K562 (cell line): ENCODE measurements around the gene GP1BA. TPM values are rescaled to one million over a fixed set of nuclear protein-coding genes. Genes with fewer than 3 reads are reported as not detected.
"Not testable (repeated sequence)": the region's sequence is repeated elsewhere in the genome, so short reads cannot be mapped to it uniquely, and the experiment has no call there.

Experiments used
- ATAC-seq: fragments of 200-7000 bp; cut with Tn5 transposase; 3 replicates; pipeline ENCODE4 v1.9.1; 2020; ENCODE audit warnings: moderate library complexity
- BruUV-seq: library from RNA; stranded (reverse); fragments of 400-500 nt; replicated peaks from 2 replicates; lab custom pipeline; 2021; lab: Mats Ljungman, UMichigan
- CTCF ChIA-PET: fragments of 300-600 bp; formaldehyde crosslinking; extraction: SDS; loops from one replicate; lab custom pipeline; 2021; ENCODE audit warnings: low intra/inter-chr PET ratio; lab: Yijun Ruan, JAX
- POLR2A ChIA-PET: fragments of 300-600, 350-650 bp; sonication (Branson Sonifier 250); formaldehyde crosslinking; extraction: SDS; loops from one replicate; lab custom pipeline; 2021; ENCODE audit warnings: antibody characterized with exemption, inconsistent platforms; lab: Yijun Ruan, JAX
- DNase-seq, 4 experiments: peaks; one replicate each; pipeline versions ENCODE4 v3.0.0 to v3.0.0-alpha.2; 2011 to 2018; ENCODE audit warnings: low spot score in 3 of 4, mixed read lengths in 3 of 4; ENCODE audit errors: extremely low read depth in 1 of 4
- FAIRE-seq: peaks from 2 replicates; lab custom pipeline; 2011; peaks lifted over from hg19 to GRCh38; lab: Jason Lieb, UNC
- H2AFZ ChIP-seq: 2 replicates; pipeline ENCODE4 v1.6.0; 2011; ENCODE audit warnings: low read depth, low read length, control low read depth, inconsistent platforms
- H3K27ac ChIP-seq: fragments of 200-600 bp; 3 replicates; pipeline ENCODE4 v1.8.0; 2011; ENCODE audit warnings: low read depth, mild to moderate bottlenecking, control low read depth, inconsistent platforms, low read length, moderate library complexity, mixed read lengths; ENCODE audit errors: extremely low read depth
- H3K27me3 ChIP-seq, 2 experiments: fragments of 300-600 bp in 1 of 2; 2 replicates in 1 of 2; 3 replicates in 1 of 2; pipeline versions ENCODE4 v1.6.0 to v1.8.0; 2011; ENCODE audit warnings: inconsistent platforms in 2 of 2, low read length in 2 of 2, mild to moderate bottlenecking in 1 of 2, mixed read lengths in 1 of 2, moderate library complexity in 1 of 2; ENCODE audit not compliant: control insufficient read depth in 2 of 2, insufficient read depth in 2 of 2
- H3K36me3 ChIP-seq: fragments of 300-600 bp; 3 replicates; pipeline ENCODE4 v1.8.0; 2011; ENCODE audit warnings: mild to moderate bottlenecking, low read length, inconsistent platforms; ENCODE audit not compliant: control insufficient read depth, insufficient read depth
- H3K4me1 ChIP-seq, 2 experiments: fragments of 200-600 bp in 1 of 2; replicated peaks in 1 of 2; 2 replicates in 1 of 2; 3 replicates in 1 of 2; pipeline versions ENCODE4 v1.5.1 to v1.8.0; 2011; ENCODE audit warnings: inconsistent platforms in 2 of 2, low read length in 2 of 2, mild to moderate bottlenecking in 1 of 2, mixed read lengths in 1 of 2, moderate library complexity in 1 of 2; ENCODE audit not compliant: control insufficient read depth in 2 of 2, insufficient read depth in 2 of 2
- H3K4me2 ChIP-seq: 2 replicates; pipeline ENCODE4 v1.6.1; 2011; ENCODE audit warnings: low read length, control low read depth, inconsistent platforms, mixed read lengths; ENCODE audit not compliant: insufficient read depth
- H3K4me3 ChIP-seq: fragments of 200-600 bp; sonication (generic), shearing (Covaris generic); 2 replicates; pipeline ENCODE4 v1.5.1; 2016; ENCODE audit warnings: control low read depth, inconsistent platforms
- H3K79me2 ChIP-seq: fragments of 200-600 bp; 3 replicates; pipeline ENCODE4 v1.8.0; 2011; ENCODE audit warnings: low read length, inconsistent platforms; ENCODE audit not compliant: control insufficient read depth, insufficient read depth
- H3K9ac ChIP-seq, 2 experiments: 2 replicates each; pipeline versions ENCODE4 v1.6.0 to v1.6.1; 2011; ENCODE audit warnings: low read depth in 2 of 2, low read length in 2 of 2, control low read depth in 1 of 2, inconsistent platforms in 1 of 2, mild to moderate bottlenecking in 1 of 2, mixed read lengths in 1 of 2; ENCODE audit not compliant: insufficient read depth in 1 of 2
- H3K9me1 ChIP-seq: one replicate; pipeline ENCODE4 v1.6.0; 2011; ENCODE audit warnings: inconsistent platforms, mild to moderate bottlenecking, low read length, moderate library complexity; ENCODE audit not compliant: control insufficient read depth, insufficient read depth
- H3K9me3 ChIP-seq: replicated peaks from 2 replicates; pipeline ENCODE4 v1.5.1; 2011; ENCODE audit warnings: low read depth, low read length, inconsistent platforms; ENCODE audit not compliant: control insufficient read depth, insufficient read depth
- H4K20me1 ChIP-seq: replicated peaks from 2 replicates; pipeline ENCODE4 v1.6.1; 2011; ENCODE audit warnings: low read length, inconsistent platforms, mixed read lengths; ENCODE audit not compliant: control insufficient read depth, insufficient read depth
- BDP1 ChIP-seq: IDR thresholded peaks from 3 replicates; pipeline ENCODE4 v1.6.1; 2011; ENCODE audit not compliant: insufficient read length, insufficient read depth
- BHLHE40 ChIP-seq: IDR thresholded peaks from 2 replicates; pipeline ENCODE4 v1.6.1; 2011; ENCODE audit warnings: low read length, improper control_type of control experiment
- NFYB ChIP-seq: IDR thresholded peaks from 2 replicates; pipeline ENCODE4 v1.6.1; 2011; ENCODE audit warnings: mild to moderate bottlenecking, moderate library complexity; ENCODE audit not compliant: insufficient read length; ENCODE audit errors: extremely low read depth
- SMARCA5 ChIP-seq: fragments of 450-650 bp; IDR thresholded peaks from 2 replicates; pipeline ENCODE4 v1.6.1; 2016
- WHSC1 ChIP-seq: IDR thresholded peaks from one replicate; pipeline ENCODE4 v1.6.1; 2012; ENCODE audit warnings: low read length, control low read depth, inconsistent platforms
- YBX1 ChIP-seq: fragments of 450-650 bp; IDR thresholded peaks from 2 replicates; pipeline ENCODE4 v1.7.1; 2016; ENCODE audit warnings: mild to moderate bottlenecking
- WGBS: fragments of 100-300 bp; shearing (Covaris generic); methylation state at CpG from one replicate; pipeline ENCODE4 v1.1.6; 2016; ENCODE audit warnings: low coverage, mixed read lengths; ENCODE audit not compliant: insufficient coverage; ENCODE audit errors: missing lambda C conversion rate; 5-methylcytosine and 5-hydroxymethylcytosine counted together
- in situ Hi-C: fragments of 300-500 bp; cut with MboI; formaldehyde crosslinking; loops from 4 replicates; pipeline ENCODE4 v1.15.0; 2018; ENCODE audit warnings: inconsistent platforms, mixed read lengths
- intact Hi-C: fragments of 100-400 bp; cut with micrococcal nuclease; formaldehyde crosslinking; loops from 2 replicates; pipeline ENCODE4 v1.14.2; 2022
- polyA plus RNA-seq, 8 experiments: library from polyadenylated mRNA; depleted of rRNA in 4 of 8; stranded (reverse) in 5 of 8; unstranded in 3 of 8; fragments of >200 nt; fragmentation: Nextera tagmentation in 2 of 8; fragmentation: Illumina TruSeq in 1 of 8; extraction: Ambion mirVana in 2 of 8; extraction: Trizol in 1 of 8; gene quantifications; 2 replicates each; pipeline versions ENCODE4 v1.2.1 to v1.2.3, GENCODE V29; 2011 to 2014; ENCODE audit warnings: inconsistent platforms in 1 of 8, missing spikeins in 1 of 8
- total RNA-seq, 7 experiments: library from RNA; depleted of rRNA in 6 of 7; stranded (reverse); fragments of >200 nt in 6 of 7; fragmentation: Illumina TruSeq in 2 of 7; extraction: Trizol in 2 of 7; gene quantifications; 2 replicates each; pipeline versions ENCODE4 v1.2.1 to v1.2.3, GENCODE V29; 2011 to 2021; ENCODE audit warnings: low replicate concordance in 1 of 7
- TF ChIP-seq, protein P1 (sequence below), 2 experiments: fragments of 450-650 bp in 1 of 2; IDR thresholded peaks; 2 replicates each; pipeline ENCODE4 v1.6.1; 2011 to 2017; ENCODE audit warnings: low read depth in 2 of 2, antibody characterized with exemption in 1 of 2, borderline replicate concordance in 1 of 2, low read length in 1 of 2, mild to moderate bottlenecking in 1 of 2, mixed read lengths in 1 of 2; ENCODE audit not compliant: control insufficient read depth in 1 of 2

Gene GP1BA
- total and polyA plus RNA-seq, 9 of the 15 experiments (the other 6 are each of a cell fraction or from before 2014, with no cell fraction given): 0.01 TPM; not detected in 8

DNA sequence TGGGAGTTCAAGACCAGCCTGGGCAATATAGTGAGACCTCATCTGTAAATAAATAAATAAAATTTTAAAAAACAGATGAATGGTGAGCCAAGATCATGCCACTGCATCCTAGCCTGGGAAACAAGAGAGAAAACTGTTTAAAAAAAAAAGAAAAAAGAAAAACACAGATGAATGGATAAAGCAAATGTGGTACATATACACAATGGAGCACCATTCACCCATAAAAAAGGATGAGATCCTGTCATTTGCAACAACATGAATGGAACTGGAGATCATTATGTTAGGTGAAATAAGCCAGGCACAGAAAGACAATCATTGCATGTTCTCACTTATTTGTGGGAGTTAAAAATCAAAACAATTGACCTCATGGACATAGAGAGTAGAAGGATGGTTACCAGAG lies 25.4 kb upstream of the GP1BA start:
- H3K36me3 ChIP-seq, H3K27me3 ChIP-seq, POLR2A ChIA-PET, in situ Hi-C loops, H3K9ac ChIP-seq, H3K9me3 ChIP-seq, ATAC-seq, H3K4me3 ChIP-seq, CTCF ChIA-PET, H3K4me2 ChIP-seq, H3K27ac ChIP-seq, H4K20me1 ChIP-seq, H2AFZ ChIP-seq, BruUV-seq, DNase-seq, H3K9me1 ChIP-seq, FAIRE-seq, H3K79me2 ChIP-seq: not testable (repeated sequence)
- peaks cover 17 to 29% of the 10 kb centered on the region in 2 experiments for H3K4me1 ChIP-seq
- intact Hi-C loops: loop anchor here (10.0 kb wide), 1 partner anchor 58 kb away; the partner anchor contains the start of gene SPAG7

DNA sequence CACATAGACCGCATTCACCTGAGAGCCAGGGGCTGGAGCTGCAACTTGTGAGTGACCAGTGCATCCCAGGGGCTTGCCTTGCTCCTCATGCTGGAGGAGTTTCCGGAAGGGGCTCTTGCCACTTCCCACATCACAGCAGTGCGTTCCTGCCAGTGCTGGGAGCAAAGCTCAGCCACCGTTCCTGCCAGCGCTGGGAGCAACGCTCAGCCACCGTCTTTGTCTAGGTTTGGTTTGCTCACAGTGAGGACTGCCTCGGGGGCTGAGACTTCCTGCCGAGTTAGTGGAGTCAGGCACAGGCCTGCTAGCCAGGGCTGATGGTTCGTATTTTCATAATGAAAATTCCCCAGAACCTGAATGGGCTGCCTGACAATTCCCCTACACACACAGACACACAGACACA lies 23.8 kb upstream of the GP1BA start:
- H4K20me1 ChIP-seq: no peaks in the 10 kb centered on the region
- H3K9me3 ChIP-seq: no peaks in the 10 kb centered on the region
- CTCF ChIA-PET: no interaction called here
- TF ChIP-seq, protein P1, sequence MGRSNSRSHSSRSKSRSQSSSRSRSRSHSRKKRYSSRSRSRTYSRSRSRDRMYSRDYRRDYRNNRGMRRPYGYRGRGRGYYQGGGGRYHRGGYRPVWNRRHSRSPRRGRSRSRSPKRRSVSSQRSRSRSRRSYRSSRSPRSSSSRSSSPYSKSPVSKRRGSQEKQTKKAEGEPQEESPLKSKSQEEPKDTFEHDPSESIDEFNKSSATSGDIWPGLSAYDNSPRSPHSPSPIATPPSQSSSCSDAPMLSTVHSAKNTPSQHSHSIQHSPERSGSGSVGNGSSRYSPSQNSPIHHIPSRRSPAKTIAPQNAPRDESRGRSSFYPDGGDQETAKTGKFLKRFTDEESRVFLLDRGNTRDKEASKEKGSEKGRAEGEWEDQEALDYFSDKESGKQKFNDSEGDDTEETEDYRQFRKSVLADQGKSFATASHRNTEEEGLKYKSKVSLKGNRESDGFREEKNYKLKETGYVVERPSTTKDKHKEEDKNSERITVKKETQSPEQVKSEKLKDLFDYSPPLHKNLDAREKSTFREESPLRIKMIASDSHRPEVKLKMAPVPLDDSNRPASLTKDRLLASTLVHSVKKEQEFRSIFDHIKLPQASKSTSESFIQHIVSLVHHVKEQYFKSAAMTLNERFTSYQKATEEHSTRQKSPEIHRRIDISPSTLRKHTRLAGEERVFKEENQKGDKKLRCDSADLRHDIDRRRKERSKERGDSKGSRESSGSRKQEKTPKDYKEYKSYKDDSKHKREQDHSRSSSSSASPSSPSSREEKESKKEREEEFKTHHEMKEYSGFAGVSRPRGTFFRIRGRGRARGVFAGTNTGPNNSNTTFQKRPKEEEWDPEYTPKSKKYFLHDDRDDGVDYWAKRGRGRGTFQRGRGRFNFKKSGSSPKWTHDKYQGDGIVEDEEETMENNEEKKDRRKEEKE (IDR thresholded peaks at IDR 0.05; ENCODE audit: borderline replicate concordance in 1 of 2, control insufficient read depth in 1 of 2, low read depth in 2 of 2, low read length in 1 of 2): no peak
- TF ChIP-seq NFYB (no peak), BHLHE40 (no peak), WHSC1 (no peak), BDP1 (no peak), SMARCA5 (no peak), YBX1 (no peak)
- TF ChIP-seq, all 486 proteins: peak for 0
- Histone ChIP-seq H3K4me3 (no peak overlapping the region), H3K79me2 (no peaks in the 10 kb centered on the region), H2AFZ (peak overlapping the region; percentile 95), H3K9me1 (peaks cover 1% of the 10 kb centered on the region), H3K4me1 (peaks cover 5 to 13% of the 10 kb centered on the region in 2 experiments), H3K4me2 (no peak overlapping the region), H3K36me3 (no peaks in the 10 kb centered on the region), H3K27ac (no peak overlapping the region; the same call in 2 of the 3 replicates), H3K9ac (0 out of 4 replicates have a peak overlapping the region, but pooled peaks of 1 of the 2 experiments have one; percentile 28), H3K27me3 (no peaks in the 10 kb centered on the region; a peak in 1 of 5 replicates)
- in situ Hi-C loops (no loop called here), intact Hi-C loops (loop anchor here (10.0 kb wide), 1 partner anchor 56 kb away; the partner anchor contains the start of gene SPAG7)
- WGBS: 69% methylated on average over 7 of the region's 10 CpGs
- no TSS peak for BruUV-seq
- DNase-seq: no peak
- no peak for FAIRE-seq
- POLR2A ChIA-PET: interaction anchor here (1.1 kb wide), 1 partner anchor 9 kb away, joined by 5 read pairs; no protein-coding TSS in a partner anchor
- ATAC-seq: no peak
